Central memory CD4-positive, alpha-beta T cell (primary cell): ENCODE measurements around the gene MRPL28.
"Not testable (repeated sequence)": the region's sequence is repeated elsewhere in the genome, so short reads cannot be mapped to it uniquely, and the experiment has no call there.

ENCODE experiments used
- DNase-seq: peaks from one replicate; pipeline ENCODE4 v3.0.0; 2022

MRPL28 gene

DNA sequence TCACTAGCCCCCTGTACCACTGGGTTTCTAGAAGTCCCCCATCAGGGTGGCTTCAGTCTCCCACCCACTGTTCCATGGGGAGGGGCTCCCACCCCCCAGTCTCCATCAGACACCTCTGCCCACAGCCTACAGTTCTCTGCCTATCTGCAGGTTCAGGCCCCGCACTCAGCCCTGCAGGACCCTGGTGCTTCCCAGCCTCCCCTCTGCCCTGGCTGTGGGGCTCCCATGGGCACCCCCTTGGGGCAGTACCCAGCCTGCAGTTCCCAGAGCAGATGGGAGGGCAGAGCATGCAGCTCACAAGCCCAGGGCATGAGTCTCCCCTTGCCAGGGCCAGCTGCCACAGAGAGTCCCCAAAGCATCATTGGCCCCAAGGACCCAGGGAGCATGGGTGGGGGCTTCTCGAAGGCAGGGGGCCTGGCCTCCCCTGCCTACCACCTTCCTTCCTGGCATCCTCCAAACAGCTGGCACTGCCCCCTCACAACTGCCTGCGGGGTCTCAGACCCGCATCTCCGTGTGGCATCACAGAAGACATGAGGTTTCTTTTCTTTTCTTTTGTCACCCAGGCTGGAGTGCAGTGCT, 2.8 kb upstream of the MRPL28 start:
- no peak for DNase-seq

DNA sequence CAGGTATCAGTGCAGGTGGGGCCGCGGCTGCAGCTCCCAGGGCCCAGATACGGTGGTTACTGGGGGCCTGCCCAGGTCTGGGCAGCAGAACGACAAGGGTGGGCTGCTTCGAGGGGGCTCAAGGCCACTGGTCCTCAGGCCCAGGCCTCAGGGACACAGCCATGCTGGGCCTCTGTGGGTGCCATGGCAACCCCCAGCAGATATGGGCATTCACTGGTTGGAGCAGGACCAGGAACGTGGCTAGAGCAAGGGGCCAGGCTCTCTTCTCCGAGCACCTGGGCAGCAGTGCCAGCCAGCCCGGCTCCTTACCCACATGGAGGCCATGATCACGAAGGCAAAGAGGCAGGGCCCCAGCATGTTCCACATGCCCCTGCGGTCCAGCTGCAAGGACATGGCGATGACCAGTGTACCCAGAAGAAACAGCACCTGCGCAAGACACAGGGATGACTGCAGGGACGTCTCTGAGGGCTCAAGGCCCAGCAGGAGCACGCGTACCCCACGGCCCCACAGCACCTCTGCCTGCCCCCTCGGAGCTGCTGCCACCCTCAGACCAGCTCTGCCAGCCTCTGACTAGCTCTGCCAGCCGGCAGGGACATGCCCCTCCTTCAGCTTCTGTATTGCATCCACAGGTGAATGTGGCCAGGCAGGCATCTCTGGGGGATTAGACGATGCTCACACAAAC, 2.1 kb upstream of the MRPL28 start:
- DNase-seq = no peak

GRCh38 chr16:371515-372301, 1.4 kb upstream of the MRPL28 start:
- no peak for DNase-seq

- DNase-seq = no peak
Observed at GRCh38 chr16:370979-371514, 709 bp upstream of the MRPL28 start.

GRCh38 chr16:369866-370436, 387 bp downstream of the MRPL28 start:
- no peak for DNase-seq

DNA sequence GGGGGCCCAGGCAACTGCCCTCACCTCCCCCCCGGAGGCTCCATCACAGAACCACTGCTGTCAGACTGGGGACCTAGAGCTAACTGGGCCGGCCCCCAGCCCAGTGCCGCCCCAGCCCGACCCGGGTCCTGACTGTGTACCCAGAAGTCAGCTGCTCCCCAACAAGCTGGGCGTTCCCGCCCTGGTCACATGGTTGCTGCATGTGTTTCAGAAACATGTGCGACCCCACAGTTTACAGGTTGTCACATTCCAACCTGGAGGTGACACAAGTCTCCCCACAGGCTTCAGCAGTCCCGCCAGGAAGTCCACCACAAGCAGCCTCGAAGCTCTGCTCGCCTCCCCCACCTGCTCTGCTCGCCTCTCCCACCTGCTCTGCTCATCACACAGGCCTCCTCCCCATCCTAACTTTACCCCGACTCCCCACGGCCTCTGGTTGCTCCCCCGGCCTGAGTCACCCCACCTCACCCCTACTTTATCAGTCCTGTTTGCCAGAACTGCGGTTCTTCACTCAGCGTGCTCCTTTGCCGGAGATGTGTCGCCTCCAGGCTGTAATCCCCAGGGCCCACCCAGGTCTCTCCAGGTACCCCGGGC, 968 bp downstream of the MRPL28 start:
- DNase-seq = no peak

- no peak for DNase-seq
Observed at GRCh38 chr16:368388-369158, 1.8 kb downstream of the MRPL28 start.

DNA sequence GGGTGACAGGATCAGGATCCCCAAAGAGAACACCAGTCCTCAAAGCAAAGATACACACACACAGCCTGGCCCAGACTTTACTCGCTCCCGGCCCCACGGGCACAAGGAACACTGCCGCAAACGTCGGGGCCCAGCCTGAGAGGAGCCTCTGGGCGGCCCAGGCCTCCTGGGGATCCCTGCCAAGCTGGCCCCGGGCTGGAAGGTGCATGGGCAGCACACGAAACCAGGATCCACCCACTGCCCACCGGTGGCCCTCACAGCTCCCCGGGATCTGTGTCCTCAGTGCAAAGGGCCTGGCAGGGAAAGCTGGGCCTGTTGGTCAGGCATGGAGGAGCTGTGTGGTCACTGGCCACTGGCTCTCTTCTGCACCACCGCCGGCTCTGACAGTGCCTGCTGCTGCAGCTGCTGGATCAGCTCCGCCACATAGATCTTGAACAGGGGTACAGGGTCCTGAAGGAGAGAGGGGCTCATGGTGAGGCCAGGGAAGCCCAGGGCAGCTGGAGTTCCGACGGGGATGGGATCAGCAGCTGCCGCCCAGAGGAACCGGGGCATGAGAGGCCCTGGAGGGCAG, 2.9 kb downstream of the MRPL28 start:
- DNase-seq = no peak

- DNase-seq = no peak
Observed at GRCh38 chr16:366476-366875, 3.9 kb downstream of the MRPL28 start.

DNA sequence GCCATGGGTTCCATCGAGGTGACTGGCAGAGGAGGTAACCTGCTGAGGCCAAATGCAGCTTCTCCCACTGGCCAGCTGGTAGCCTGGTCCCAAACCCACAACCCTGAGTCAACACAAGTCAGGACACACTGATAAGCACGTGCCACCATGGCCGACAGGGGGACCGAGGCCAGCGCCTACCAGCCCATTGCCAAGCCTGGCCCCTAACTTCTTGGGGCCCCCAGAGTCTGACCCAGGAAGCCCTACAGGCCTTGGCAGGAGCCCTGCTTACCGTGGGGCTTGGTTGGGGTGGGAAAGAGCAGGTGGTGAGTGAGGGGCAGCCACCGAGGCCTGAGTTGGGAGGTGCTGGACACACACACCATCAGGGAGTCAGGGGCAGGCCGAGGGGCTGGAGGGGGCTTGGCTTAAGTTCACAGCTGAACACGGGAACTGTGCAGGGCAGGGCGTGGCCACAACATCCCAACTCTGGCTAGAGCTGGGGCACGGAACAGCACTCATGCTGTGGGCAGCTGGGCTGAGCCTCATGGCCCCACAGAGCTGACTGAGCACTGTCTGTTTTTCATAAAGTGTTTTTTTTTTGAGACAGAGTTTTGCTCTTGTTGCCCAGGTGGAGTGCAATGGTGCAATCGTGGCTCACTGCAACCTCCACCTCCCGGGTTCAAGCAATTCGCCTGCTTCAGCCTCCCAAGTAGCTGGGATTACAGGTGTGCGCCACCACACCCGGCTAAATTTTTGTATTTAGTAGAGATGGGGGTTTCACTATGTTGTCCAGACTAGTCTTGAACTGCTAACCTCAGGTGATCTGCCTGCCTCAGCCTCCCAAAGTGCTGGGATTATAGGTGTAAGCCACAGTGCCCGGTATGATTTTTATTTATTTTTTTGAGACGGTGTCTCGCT, 5.5 kb downstream of the MRPL28 start:
- no peak for DNase-seq

GRCh38 chr16:363766-364490, 6.4 kb downstream of the MRPL28 start:
- no peak for DNase-seq

GRCh38 chr16:363110-363765, 7.1 kb downstream of the MRPL28 start:
- no peak for DNase-seq

GRCh38 chr16:362702-362999, 7.7 kb downstream of the MRPL28 start:
- not testable (repeated sequence) for DNase-seq

GRCh38 chr16:361872-362701, 8.3 kb downstream of the MRPL28 start:
- DNase-seq = peak; percentile 70

GRCh38 chr16:361341-361871, 8.9 kb downstream of the MRPL28 start:
- DNase-seq = no peak

- DNase-seq = no peak
Observed at GRCh38 chr16:360698-361336, 9.5 kb downstream of the MRPL28 start.

DNA sequence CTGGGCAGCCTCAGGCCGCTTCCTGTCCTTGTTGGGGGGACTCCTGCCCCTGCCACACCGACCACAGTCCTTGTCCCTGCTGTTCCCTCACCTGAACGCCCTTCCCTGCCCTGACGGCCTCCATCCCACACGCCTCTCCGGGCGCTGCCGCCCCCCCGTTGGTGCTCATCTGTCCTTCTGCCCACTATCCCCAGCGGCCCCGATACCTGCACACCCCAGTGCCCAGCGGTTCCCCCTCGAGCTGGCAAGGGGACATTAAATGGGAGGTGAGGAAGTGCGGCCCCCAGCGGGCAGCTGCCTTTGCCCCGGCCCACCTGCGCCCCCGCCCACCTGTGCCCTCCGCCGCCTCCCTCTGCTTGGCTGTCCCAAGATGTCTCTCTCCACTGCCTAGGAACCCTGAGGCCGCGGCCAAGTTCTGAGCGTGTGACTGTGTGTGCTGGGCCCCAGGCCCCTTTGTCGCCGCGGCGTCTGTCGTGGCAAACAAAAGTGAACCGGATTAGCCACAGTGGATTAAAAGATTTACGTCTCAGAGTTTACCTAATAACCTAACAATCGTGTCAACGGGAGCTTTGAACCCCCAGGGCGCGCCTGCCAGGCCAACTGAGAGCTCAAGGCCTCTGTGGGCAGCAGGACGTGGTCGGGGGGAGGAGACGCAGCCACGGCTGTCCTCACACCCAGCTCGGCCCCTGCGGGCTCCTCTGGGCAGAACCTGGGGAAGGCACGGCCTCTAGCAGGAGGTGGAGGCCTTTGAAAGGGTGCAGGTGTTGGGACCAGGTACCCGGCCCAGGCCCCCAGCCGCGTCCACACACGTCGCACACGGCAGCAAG, 10.3 kb downstream of the MRPL28 start:
- no peak for DNase-seq
